Astrocyte (in vitro differentiated cells and primary cell): ENCODE data around the gene UBTD2. TPM values are rescaled to one million over a fixed set of nuclear protein-coding genes. Genes with fewer than 3 reads are reported as not detected.

Source experiments
- DNase-seq: peaks from one replicate; pipeline ENCODE4 v3.0.0-alpha.2; 2010; ENCODE audit warnings: low read depth
- FAIRE-seq: peaks from 2 replicates; lab custom pipeline; 2011; peaks lifted over from hg19 to GRCh38; lab: Jason Lieb, UNC
- H2AFZ ChIP-seq: 2 replicates; pipeline ENCODE4 v1.6.0; 2012; ENCODE audit warnings: low read depth, low read length, inconsistent platforms
- H3K27ac ChIP-seq: 2 replicates; pipeline ENCODE4 v1.5.1; 2011; ENCODE audit warnings: low read depth, low read length, inconsistent platforms
- H3K27me3 ChIP-seq: 2 replicates; pipeline ENCODE4 v1.6.0; 2011; ENCODE audit warnings: low read length, inconsistent platforms; ENCODE audit not compliant: insufficient read depth
- H3K36me3 ChIP-seq: 2 replicates; pipeline ENCODE4 v1.5.1; 2011; ENCODE audit warnings: low read length, inconsistent platforms; ENCODE audit not compliant: insufficient read depth
- H3K4me1 ChIP-seq: 2 replicates; pipeline ENCODE4 v1.5.1; 2011; ENCODE audit warnings: low read length, inconsistent platforms; ENCODE audit not compliant: insufficient read depth
- H3K4me2 ChIP-seq: 2 replicates; pipeline ENCODE4 v1.6.0; 2012; ENCODE audit warnings: low read length, inconsistent platforms
- H3K4me3 ChIP-seq: 2 replicates; pipeline ENCODE4 v1.5.1; 2011; ENCODE audit warnings: low read depth, mild to moderate bottlenecking, low read length, inconsistent platforms; ENCODE audit not compliant: insufficient read depth
- H3K79me2 ChIP-seq: 2 replicates; pipeline ENCODE4 v1.6.0; 2012; ENCODE audit warnings: mild to moderate bottlenecking, low read length, inconsistent platforms; ENCODE audit not compliant: insufficient read depth
- H3K9ac ChIP-seq: 2 replicates; pipeline ENCODE4 v1.6.0; 2012; ENCODE audit warnings: mild to moderate bottlenecking, low read length, inconsistent platforms
- H3K9me3 ChIP-seq: 2 replicates; pipeline ENCODE4 v1.5.1; 2012; ENCODE audit warnings: low read depth, mild to moderate bottlenecking, low read length, inconsistent platforms; ENCODE audit not compliant: insufficient read depth
- H4K20me1 ChIP-seq: 2 replicates; pipeline ENCODE4 v1.6.0; 2012; ENCODE audit warnings: low read length, inconsistent platforms; ENCODE audit not compliant: insufficient read depth
- H3K27ac Mint-ChIP-seq: one replicate; pipeline ENCODE4 v1.8.0; 2021; ENCODE audit warnings: mild to moderate bottlenecking, mixed read lengths; ENCODE audit not compliant: unreplicated experiment
- H3K27me3 Mint-ChIP-seq: one replicate; pipeline ENCODE4 v1.8.0; 2021; ENCODE audit warnings: low read depth, mixed read lengths; ENCODE audit not compliant: unreplicated experiment
- H3K36me3 Mint-ChIP-seq: one replicate; pipeline ENCODE4 v1.8.0; 2021; ENCODE audit warnings: low read depth, mixed read lengths; ENCODE audit not compliant: unreplicated experiment
- H3K4me1 Mint-ChIP-seq: one replicate; pipeline ENCODE4 v1.8.0; 2021; ENCODE audit warnings: low read depth, mixed read lengths; ENCODE audit not compliant: unreplicated experiment
- H3K4me3 Mint-ChIP-seq: one replicate; pipeline ENCODE4 v1.8.0; 2021; ENCODE audit warnings: mild to moderate bottlenecking, moderate library complexity, mixed read lengths; ENCODE audit not compliant: unreplicated experiment
- H3K9me3 Mint-ChIP-seq: one replicate; pipeline ENCODE4 v1.8.0; 2021; ENCODE audit warnings: mild to moderate bottlenecking, mixed read lengths; ENCODE audit not compliant: unreplicated experiment
- CTCF ChIP-seq: IDR thresholded peaks from 2 replicates; pipeline ENCODE4 v1.5.1; 2011; ENCODE audit warnings: low read depth, mild to moderate bottlenecking, inconsistent platforms, low read length, moderate library complexity; ENCODE audit not compliant: insufficient read depth
- EZH2 ChIP-seq: IDR thresholded peaks from 2 replicates; pipeline ENCODE4 v1.6.1; 2012; ENCODE audit warnings: mild to moderate bottlenecking, low read length, inconsistent platforms; ENCODE audit not compliant: insufficient read depth
- total RNA-seq: library from RNA; stranded (reverse); gene quantifications from 2 replicates; pipeline ENCODE4 v1.2.1, GENCODE V29; 2021

UBTD2 gene
- total RNA-seq, 1 donor from 2014 or later, result 34.2 TPM

DNA sequence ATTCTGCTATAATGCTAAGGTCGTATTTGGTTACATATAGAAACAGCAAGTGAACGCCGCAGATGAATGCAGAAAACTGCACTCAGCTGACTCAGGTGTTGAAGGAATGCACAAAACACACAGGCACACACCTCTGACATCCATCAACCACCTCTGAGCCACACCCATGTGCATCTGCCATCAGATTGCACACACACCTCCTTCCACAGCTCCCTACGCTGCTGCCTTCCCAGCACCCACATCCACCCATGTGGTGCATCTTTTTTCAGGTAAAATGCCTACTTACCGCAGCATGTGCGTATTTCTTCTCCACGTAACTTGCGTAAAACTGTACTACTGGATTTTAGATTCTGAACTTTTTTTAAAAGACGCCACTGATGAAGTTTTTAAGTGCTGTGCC, 102.6 kb downstream of the UBTD2 start:
- H3K27me3 ChIP-seq, result no peaks in the 10 kb centered on the region
- peaks cover 18% of the 10 kb centered on the region for H3K4me1 ChIP-seq
- H3K36me3 ChIP-seq, result no peaks in the 10 kb centered on the region
- peaks cover 89% of the 10 kb centered on the region for H3K79me2 ChIP-seq
- no peaks in the 10 kb centered on the region for H3K9me3 Mint-ChIP-seq
- H3K9ac ChIP-seq, result no peak overlapping the region
- TF ChIP-seq CTCF (no peak), EZH2 (no peak)
- H4K20me1 ChIP-seq, result peaks cover 82% of the 10 kb centered on the region
- H3K4me3 Mint-ChIP-seq, result no peak overlapping the region
- H3K36me3 Mint-ChIP-seq, result peaks cover 16% of the 10 kb centered on the region
- no peak overlapping the region for H3K27ac ChIP-seq
- H3K4me3 ChIP-seq, result no peak overlapping the region
- no peak overlapping the region for H3K4me2 ChIP-seq
- FAIRE-seq (no peak), DNase-seq (no peak)
- no peaks in the 10 kb centered on the region for H3K9me3 ChIP-seq
- peaks cover 25% of the 10 kb centered on the region for H3K4me1 Mint-ChIP-seq
- no peaks in the 10 kb centered on the region for H3K27me3 Mint-ChIP-seq
- no peak overlapping the region for H2AFZ ChIP-seq
- no peak overlapping the region for H3K27ac Mint-ChIP-seq

- Histone ChIP-seq H2AFZ (peak overlapping the region; percentile 56), H3K4me1 (peaks cover 29% of the 10 kb centered on the region), H3K9ac (peak overlapping the region; percentile 69), H3K36me3 (no peaks in the 10 kb centered on the region), H4K20me1 (peaks cover 82% of the 10 kb centered on the region), H3K27ac (peak overlapping the region; percentile 56), H3K9me3 (no peaks in the 10 kb centered on the region), H3K4me3 (peak overlapping the region; percentile 13), H3K79me2 (peaks cover 88% of the 10 kb centered on the region), H3K4me2 (peak overlapping the region; percentile 85), H3K27me3 (no peaks in the 10 kb centered on the region)
- H3K9me3 Mint-ChIP-seq, result no peaks in the 10 kb centered on the region
- H3K4me3 Mint-ChIP-seq, result no peak overlapping the region
- TF ChIP-seq CTCF, result no peak
- no peak for TF ChIP-seq EZH2
- H3K27me3 Mint-ChIP-seq, result no peaks in the 10 kb centered on the region
- no peak for FAIRE-seq
- H3K4me1 Mint-ChIP-seq, result peaks cover 22% of the 10 kb centered on the region
- peaks cover 14% of the 10 kb centered on the region for H3K36me3 Mint-ChIP-seq
- peak; percentile 64 for DNase-seq
- H3K27ac Mint-ChIP-seq, result peak overlapping the region; percentile 72
Measured at GRCh38 chr5:172178991-172179989, 104.3 kb downstream of the UBTD2 start.
